Measurements from ENCODE around the gene BOLA1. TPM values are rescaled to one million over a fixed set of nuclear protein-coding genes. Genes with fewer than 3 reads are reported as not detected.

BOLA1 gene
- total RNA-seq, 1 donor from 2014 or later = 11.5 TPM

DNA sequence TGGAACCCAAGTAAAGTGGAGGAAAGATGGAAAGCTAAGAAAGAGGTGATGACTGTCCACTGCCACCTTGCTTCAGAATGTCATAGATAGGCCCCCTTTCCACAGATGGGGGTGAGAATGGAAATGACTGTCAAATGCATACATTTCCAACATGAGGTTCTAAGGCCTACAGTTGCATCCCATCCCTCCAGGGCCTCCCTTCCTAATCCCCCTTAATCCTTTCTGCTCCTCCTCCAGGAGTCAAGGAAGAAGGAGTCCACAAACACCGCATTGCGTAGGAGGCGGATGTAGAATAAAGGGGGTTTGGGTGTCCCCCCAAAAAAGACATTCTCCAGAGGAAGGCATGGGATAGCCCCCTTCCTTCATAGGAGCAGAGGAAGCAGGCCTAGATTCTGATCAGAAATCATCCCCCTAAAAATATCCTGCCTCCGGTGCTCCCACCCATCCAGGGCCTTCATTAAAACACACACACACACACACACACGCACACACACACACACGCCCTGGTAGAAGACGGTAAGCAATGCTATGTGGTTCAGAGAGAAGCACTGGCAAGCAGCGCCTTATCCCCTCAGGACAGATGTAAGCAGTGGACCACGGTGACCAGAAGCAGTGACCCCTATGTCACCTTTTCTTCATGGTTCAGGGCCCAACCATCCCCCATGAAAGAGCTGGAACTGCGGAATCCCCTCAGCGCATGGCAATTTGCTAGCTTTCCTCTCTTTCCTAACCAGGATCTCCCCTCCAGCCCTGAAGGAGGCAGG, 16.2 kb downstream of the BOLA1 start:
- Histone ChIP-seq H3K4me3 (no peak overlapping the region), H3K27ac (no peak overlapping the region), H3K9me3 (no peaks in the 10 kb centered on the region), H3K27me3 (ENCODE audit: low read depth) (peaks cover 9% of the 10 kb centered on the region), H3K4me1 (peaks cover 11% of the 10 kb centered on the region), H3K36me3 (no peaks in the 10 kb centered on the region)
- TF ChIP-seq, protein P1, sequence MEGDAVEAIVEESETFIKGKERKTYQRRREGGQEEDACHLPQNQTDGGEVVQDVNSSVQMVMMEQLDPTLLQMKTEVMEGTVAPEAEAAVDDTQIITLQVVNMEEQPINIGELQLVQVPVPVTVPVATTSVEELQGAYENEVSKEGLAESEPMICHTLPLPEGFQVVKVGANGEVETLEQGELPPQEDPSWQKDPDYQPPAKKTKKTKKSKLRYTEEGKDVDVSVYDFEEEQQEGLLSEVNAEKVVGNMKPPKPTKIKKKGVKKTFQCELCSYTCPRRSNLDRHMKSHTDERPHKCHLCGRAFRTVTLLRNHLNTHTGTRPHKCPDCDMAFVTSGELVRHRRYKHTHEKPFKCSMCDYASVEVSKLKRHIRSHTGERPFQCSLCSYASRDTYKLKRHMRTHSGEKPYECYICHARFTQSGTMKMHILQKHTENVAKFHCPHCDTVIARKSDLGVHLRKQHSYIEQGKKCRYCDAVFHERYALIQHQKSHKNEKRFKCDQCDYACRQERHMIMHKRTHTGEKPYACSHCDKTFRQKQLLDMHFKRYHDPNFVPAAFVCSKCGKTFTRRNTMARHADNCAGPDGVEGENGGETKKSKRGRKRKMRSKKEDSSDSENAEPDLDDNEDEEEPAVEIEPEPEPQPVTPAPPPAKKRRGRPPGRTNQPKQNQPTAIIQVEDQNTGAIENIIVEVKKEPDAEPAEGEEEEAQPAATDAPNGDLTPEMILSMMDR (IDR thresholded peaks at IDR 0.05) = no peak
- DNase-seq (no peak), ATAC-seq (no peak)
- intact Hi-C loops (cut with DNase I) = no loop called here

DNA sequence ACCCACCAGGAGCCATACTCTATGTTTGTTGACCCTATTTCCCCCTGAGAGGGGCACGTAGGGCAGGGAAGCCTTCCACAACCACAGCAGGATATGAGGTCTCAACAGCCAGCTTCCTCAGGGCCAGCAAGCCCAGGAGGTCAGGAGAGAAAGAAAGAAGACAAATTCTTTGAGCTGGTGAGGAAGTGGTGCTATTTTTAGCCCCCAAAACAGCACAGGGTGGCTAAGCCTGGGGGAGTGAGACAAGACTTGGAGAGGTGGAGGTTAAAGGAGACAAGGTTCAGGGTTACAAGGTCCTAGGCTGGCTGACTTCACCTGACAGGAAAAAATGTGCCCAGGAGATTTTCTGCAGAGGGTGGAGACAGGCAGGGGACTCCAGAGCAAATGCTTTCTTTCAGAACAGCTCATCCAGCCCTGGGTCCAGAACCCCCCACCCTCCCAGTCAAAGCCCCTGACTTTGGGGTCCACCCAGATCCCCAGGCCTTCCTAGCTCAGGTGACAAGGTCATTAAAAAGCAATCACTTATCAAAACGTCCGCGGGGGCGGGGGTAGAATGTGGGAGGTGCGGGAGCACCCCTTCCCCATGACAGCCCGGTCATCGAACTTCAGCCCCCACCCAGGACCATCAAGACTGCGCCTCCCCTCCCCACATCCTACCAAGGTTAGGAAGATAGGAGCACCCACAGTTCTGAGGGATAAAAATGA, 17.0 kb downstream of the BOLA1 start:
- DNase-seq = no peak
- H3K27ac ChIP-seq = no peak overlapping the region
- peaks cover 9% of the 10 kb centered on the region for H3K27me3 ChIP-seq (ENCODE audit: low read depth)
- H3K4me3 ChIP-seq = no peak overlapping the region
- peaks cover 11% of the 10 kb centered on the region for H3K4me1 ChIP-seq
- intact Hi-C loops (cut with DNase I) = no loop called here
- H3K9me3 ChIP-seq = no peaks in the 10 kb centered on the region
- no peak for ATAC-seq
- no peaks in the 10 kb centered on the region for H3K36me3 ChIP-seq
- TF ChIP-seq, protein P1 (IDR thresholded peaks at IDR 0.05) = no peak

DNA sequence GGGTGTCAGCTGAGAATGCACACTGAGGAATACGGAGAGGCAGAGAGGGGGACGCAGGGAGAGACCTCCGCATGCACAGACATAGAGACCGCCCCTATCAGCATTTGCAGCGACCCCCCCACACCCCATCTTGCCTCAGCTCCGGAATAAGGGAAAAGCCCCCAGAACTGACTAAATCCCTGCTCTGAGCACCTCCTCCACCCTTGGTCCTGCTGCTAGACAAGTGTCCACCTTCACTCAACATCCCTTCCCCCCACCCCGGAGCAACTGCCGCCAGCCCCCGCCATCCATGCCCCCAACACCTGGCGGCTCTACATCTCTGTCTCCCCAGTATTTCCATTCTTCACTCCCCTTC, 17.5 kb downstream of the BOLA1 start:
- Histone ChIP-seq H3K9me3 (no peaks in the 10 kb centered on the region), H3K27ac (no peak overlapping the region), H3K4me3 (peak overlapping the region; percentile 54), H3K4me1 (peaks cover 11% of the 10 kb centered on the region), H3K36me3 (no peaks in the 10 kb centered on the region), H3K27me3 (ENCODE audit: low read depth) (peaks cover 9% of the 10 kb centered on the region)
- DNase-seq = no peak
- TF ChIP-seq, protein P1 (IDR thresholded peaks at IDR 0.05) = no peak
- intact Hi-C loops (cut with DNase I) = no loop called here
- ATAC-seq = no peak

DNA sequence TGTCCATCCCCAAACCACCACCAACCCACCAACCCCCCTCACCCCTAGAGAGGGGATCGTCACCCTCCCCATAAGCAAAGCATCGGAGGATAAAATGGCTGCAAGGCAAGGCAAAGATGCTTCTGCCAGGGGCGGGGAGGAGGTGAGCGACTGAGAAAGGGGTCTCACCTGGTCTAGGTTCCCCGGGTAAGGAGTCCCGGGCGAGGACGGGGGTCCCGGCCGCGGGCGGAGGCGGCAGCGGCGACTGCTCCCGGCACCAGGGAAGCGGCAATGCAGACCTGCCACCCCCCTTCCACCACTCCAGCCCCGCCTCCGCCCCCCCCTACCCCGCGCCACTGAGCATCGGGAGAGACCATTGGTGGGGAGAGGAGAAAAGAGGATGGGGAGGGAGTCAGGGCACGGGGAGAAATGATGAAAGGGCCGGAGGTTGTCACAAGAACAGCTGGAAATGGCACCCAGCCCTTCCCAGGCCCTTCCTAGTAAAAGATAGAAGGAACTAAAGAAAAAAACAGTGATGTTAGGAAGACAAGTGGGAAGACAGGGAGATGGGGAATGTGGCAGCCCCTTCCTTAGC, 18.3 kb downstream of the BOLA1 start, which contains the start of gene SV2A:
SV2A (minus strand) TSS at position 274 of the 574 bp plus-strand sequence. CDS start 4,004 bp downstream, outside the sequence.
- ATAC-seq = peak; percentile 56 to 59
- no peak within 1 kb of the TSS for H3K27ac ChIP-seq
- intact Hi-C loops (cut with DNase I) = no loop called here

DNA sequence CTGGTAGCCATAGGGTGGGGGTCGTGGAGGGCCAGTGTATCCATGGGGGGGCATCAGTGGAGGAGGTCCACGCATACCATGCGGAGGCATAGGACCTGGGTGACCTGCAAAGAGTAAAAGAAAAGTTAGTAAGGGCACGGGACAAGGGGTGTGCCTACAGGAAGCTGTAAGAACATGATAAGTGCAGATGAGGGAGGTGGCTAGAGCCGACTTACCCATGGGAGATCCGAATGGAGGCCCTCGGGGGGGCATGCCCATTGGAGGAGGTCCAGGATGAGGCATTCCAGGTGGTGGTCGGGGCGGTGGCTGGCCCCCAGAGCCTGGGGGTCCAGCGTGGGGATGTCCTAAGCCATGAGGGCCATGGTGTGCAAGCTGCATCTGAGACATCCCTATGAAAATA, 24.3 kb downstream of the BOLA1 start:
- ATAC-seq = no peak
- TF ChIP-seq, protein P1 (IDR thresholded peaks at IDR 0.05) = no peak
- Histone ChIP-seq H3K4me1 (peaks cover 35% of the 10 kb centered on the region), H3K36me3 (peaks cover 49% of the 10 kb centered on the region), H3K9me3 (no peaks in the 10 kb centered on the region), H3K27me3 (ENCODE audit: low read depth) (no peaks in the 10 kb centered on the region), H3K4me3 (no peak overlapping the region), H3K27ac (no peak overlapping the region)
- intact Hi-C loops (cut with DNase I) = no loop called here
- DNase-seq = no peak

More for the DNA sequence above, 18.3 kb downstream of the BOLA1 start, which contains the start of gene SV2A:
- peak within 1 kb of the TSS; percentile 54 for H3K4me3 ChIP-seq
- no peak for DNase-seq
- peaks cover 7% of the 10 kb centered on the region for H3K36me3 ChIP-seq
- peaks cover 11% of the 10 kb centered on the region for H3K4me1 ChIP-seq
- H3K27me3 ChIP-seq (ENCODE audit: low read depth) = peaks cover 9% of the 10 kb centered on the region
- H3K9me3 ChIP-seq = no peaks in the 10 kb centered on the region
- TF ChIP-seq, protein P1 (IDR thresholded peaks at IDR 0.05) = no peak

Measured in lower lobe of right lung (tissue), 2 donors.